WERI-Rb-1 (cell line): ENCODE results near the gene CASP14.

Source experiments
- DNase-seq: peaks from one replicate; pipeline ENCODE4 v3.0.0-alpha.2; 2020
- H3K27ac ChIP-seq: fragments of 250-450 bp; sonication (Bioruptor Pico); 2 replicates; pipeline ENCODE4 v1.5.1; 2020; ENCODE audit warnings: mild to moderate bottlenecking, moderate library complexity
- H3K27me3 ChIP-seq: fragments of 250-450 bp; sonication (Bioruptor Pico); 2 replicates; pipeline ENCODE4 v1.5.1; 2021; ENCODE audit warnings: mild to moderate bottlenecking, low read depth, moderate library complexity; ENCODE audit not compliant: insufficient read depth, severe bottlenecking
- H3K36me3 ChIP-seq: fragments of 250-450 bp; sonication (Bioruptor Pico); 2 replicates; pipeline ENCODE4 v1.5.1; 2020; ENCODE audit warnings: mild to moderate bottlenecking, moderate library complexity
- H3K4me3 ChIP-seq: 2 replicates; pipeline ENCODE4 v1.5.1; 2011; ENCODE audit warnings: low read depth, mild to moderate bottlenecking, control low read depth, low read length
- H3K9me3 ChIP-seq: fragments of 250-450 bp; sonication (Bioruptor Pico); 2 replicates; pipeline ENCODE4 v1.5.1; 2021; ENCODE audit warnings: mild to moderate bottlenecking, moderate library complexity; ENCODE audit not compliant: severe bottlenecking
- CTCF ChIP-seq: IDR thresholded peaks from 2 replicates; pipeline ENCODE4 v1.5.1; 2011; ENCODE audit warnings: low read depth, mild to moderate bottlenecking, control low read depth, inconsistent platforms, low read length

CASP14 gene

GRCh38 chr19:15104003-15104402 lies 54.7 kb downstream of the CASP14 start:
- no peak for TF ChIP-seq CTCF
- Histone ChIP-seq H3K27ac (no peak overlapping the region), H3K9me3 (peaks cover 23% of the 10 kb centered on the region), H3K36me3 (no peaks in the 10 kb centered on the region), H3K4me3 (no peak overlapping the region), H3K27me3 (peaks cover 67% of the 10 kb centered on the region)
- no peak for DNase-seq

GRCh38 chr19:15104411-15104810 lies 55.1 kb downstream of the CASP14 start:
- peaks cover 71% of the 10 kb centered on the region for H3K27me3 ChIP-seq
- DNase-seq: no peak
- H3K36me3 ChIP-seq: no peaks in the 10 kb centered on the region
- H3K4me3 ChIP-seq: no peak overlapping the region
- H3K27ac ChIP-seq: no peak overlapping the region
- TF ChIP-seq CTCF: no peak
- H3K9me3 ChIP-seq: peaks cover 23% of the 10 kb centered on the region

GRCh38 chr19:15105044-15105443 lies 55.8 kb downstream of the CASP14 start:
- no peak for DNase-seq
- no peaks in the 10 kb centered on the region for H3K36me3 ChIP-seq
- no peak for TF ChIP-seq CTCF
- peaks cover 70% of the 10 kb centered on the region for H3K27me3 ChIP-seq
- no peak overlapping the region for H3K4me3 ChIP-seq
- no peak overlapping the region for H3K27ac ChIP-seq
- H3K9me3 ChIP-seq: peaks cover 23% of the 10 kb centered on the region

- DNase-seq: no peak
- Histone ChIP-seq H3K27ac (no peak within 1 kb of the TSS), H3K27me3 (peaks cover 60% of the 10 kb centered on the region), H3K9me3 (peaks cover 16% of the 10 kb centered on the region), H3K4me3 (peak within 1 kb of the TSS; percentile 46), H3K36me3 (no peaks in the 10 kb centered on the region)
- TF ChIP-seq CTCF: no peak
These were observed 58.1 kb downstream of the CASP14 start, which contains the start of gene SYDE1 for GRCh38 chr19:15107061-15108010. TSS of gene SYDE1 (plus strand) at chr19:15107401. CDS start at chr19:15107434, 33 bp downstream.
